Measurements from ENCODE around the gene PFN1. TPM values are rescaled to one million over a fixed set of nuclear protein-coding genes. Genes with fewer than 3 reads are reported as not detected.
"Not testable (repeated sequence)": the region's sequence is repeated elsewhere in the genome, so short reads cannot be mapped to it uniquely, and the experiment has no call there.

The PFN1 gene
- total RNA-seq, 1 experiment from 2014 or later: 1,213 TPM

GRCh38 chr17:4919511-4920047 is 28.8 kb downstream of the PFN1 start:
- RAD21 ChIA-PET (ENCODE audit: low non-redundant PET in 1 of 2, low total read pairs in 2 of 2, uncharacterized antibody in 2 of 2, unreplicated experiment in 2 of 2): no interaction called here
- Histone ChIP-seq H3K79me2 (ENCODE audit: insufficient read depth, low read length) (no peaks in the 10 kb centered on the region), H3K9me3 (ENCODE audit: control insufficient read depth in 1 of 2, insufficient read depth in 1 of 2, low read depth in 1 of 2, low read length in 2 of 2) (no peaks in the 10 kb centered on the region), H4K20me1 (ENCODE audit: insufficient read depth) (no peaks in the 10 kb centered on the region), H3K4me1 (ENCODE audit: control insufficient read depth in 1 of 2, insufficient read depth in 2 of 2, low read length in 2 of 2) (no peaks in the 10 kb centered on the region), H3K4me2 (ENCODE audit: low read length) (no peak overlapping the region), H3K27me3 (ENCODE audit: insufficient read depth, low read length) (no peaks in the 10 kb centered on the region), H3K9ac (ENCODE audit: low read length) (no peak overlapping the region), H3K4me3 (replicated peaks in 1 of 2; ENCODE audit: low read depth in 1 of 2, low read length in 2 of 2) (no peak overlapping the region), H3K36me3 (ENCODE audit: control insufficient read depth in 1 of 2, insufficient read depth in 2 of 2, low read length in 2 of 2) (no peaks in the 10 kb centered on the region), H2AFZ (ENCODE audit: low read depth, low read length, poor library complexity, severe bottlenecking) (no peak overlapping the region), H3K27ac (ENCODE audit: low read depth, low read length) (no peak overlapping the region), H3K9me2 (ENCODE audit: insufficient read depth) (no peaks in the 10 kb centered on the region)
- CTCF ChIA-PET: no interaction called here
- BruUV-seq (replicated peaks): no TSS peak
- POLR2A ChIA-PET: interaction anchor here (1.1 kb wide), 1 partner anchor 20 kb away, joined by 3 read pairs; the partner anchor contains the start of gene SLC25A11
- DNase-seq (ENCODE audit: low read depth, low spot score): no peak
- intact Hi-C loops (cut with micrococcal nuclease): loop anchor here (2.0 kb wide), 1 partner anchor 15 kb away; no protein-coding TSS in a partner anchor
- ATAC-seq: no peak
- TF ChIP-seq EZH2phosphoT487 (IDR thresholded peaks at IDR 0.05; ENCODE audit: borderline replicate concordance): no peak
- no peak for TF ChIP-seq EGR1 (IDR thresholded peaks at IDR 0.05; ENCODE audit: low read depth)
- no peak for TF ChIP-seq SP1 (IDR thresholded peaks at IDR 0.05; ENCODE audit: low read depth)
- TF ChIP-seq JUND (IDR thresholded peaks at IDR 0.05): no peak
- no peak for TF ChIP-seq SRF (IDR thresholded peaks at IDR 0.05; ENCODE audit: low read depth)
- TF ChIP-seq POLR2AphosphoS5 (IDR thresholded peaks at IDR 0.05; ENCODE audit: low read depth, low read length): no peak
- no peak for TF ChIP-seq ZFX (IDR thresholded peaks at IDR 0.05)
- no peak for TF ChIP-seq POLR2A (IDR thresholded peaks at IDR 0.05; ENCODE audit: borderline replicate concordance, extremely low read depth, insufficient read depth, insufficient read length)
- TF ChIP-seq CBX3 (IDR thresholded peaks at IDR 0.05; ENCODE audit: low read depth): no peak
- TF ChIP-seq EZH2 (IDR thresholded peaks at IDR 0.05): no peak
- no peak for TF ChIP-seq ZBTB33 (IDR thresholded peaks at IDR 0.05; ENCODE audit: extremely low read depth, insufficient replicate concordance, low read length)
- TF ChIP-seq MAX (IDR thresholded peaks at IDR 0.05): no peak
- no peak for TF ChIP-seq RAD21 (IDR thresholded peaks at IDR 0.05; ENCODE audit: low read depth)

DNA sequence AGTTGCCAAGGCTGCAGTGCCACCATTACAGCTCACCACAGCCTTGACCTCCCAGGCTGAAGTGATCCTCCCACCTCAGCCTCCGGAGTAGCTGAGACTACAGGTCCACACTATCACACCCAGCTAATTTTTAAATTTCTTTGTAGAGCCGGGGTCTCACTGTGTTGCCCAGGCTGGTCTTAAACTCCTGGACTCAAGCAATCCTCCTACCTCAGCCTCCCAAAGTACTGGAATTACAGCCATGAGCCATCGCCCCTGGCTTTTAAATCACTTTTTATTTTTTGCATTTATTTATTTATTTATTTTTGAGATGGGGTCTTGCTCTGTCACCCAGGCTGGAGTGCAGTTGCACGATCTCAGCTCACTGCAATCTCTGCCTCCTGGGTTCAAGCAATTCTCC is 33.8 kb downstream of the PFN1 start:
- POLR2A ChIA-PET; H3K9ac ChIP-seq (ENCODE audit: low read length); ATAC-seq; intact Hi-C loops (cut with micrococcal nuclease); H3K4me3 ChIP-seq (replicated peaks in 1 of 2; ENCODE audit: low read depth in 1 of 2, low read length in 2 of 2); RAD21 ChIA-PET (ENCODE audit: low non-redundant PET in 1 of 2, low total read pairs in 2 of 2, uncharacterized antibody in 2 of 2, unreplicated experiment in 2 of 2); BruUV-seq (replicated peaks); H3K27ac ChIP-seq (ENCODE audit: low read depth, low read length); H3K9me2 ChIP-seq (ENCODE audit: insufficient read depth); H3K4me2 ChIP-seq (ENCODE audit: low read length); H3K27me3 ChIP-seq (ENCODE audit: insufficient read depth, low read length); H3K79me2 ChIP-seq (ENCODE audit: insufficient read depth, low read length); H4K20me1 ChIP-seq (ENCODE audit: insufficient read depth); DNase-seq (ENCODE audit: low read depth, low spot score); H3K4me1 ChIP-seq (ENCODE audit: control insufficient read depth in 1 of 2, insufficient read depth in 2 of 2, low read length in 2 of 2); H3K36me3 ChIP-seq (ENCODE audit: control insufficient read depth in 1 of 2, insufficient read depth in 2 of 2, low read length in 2 of 2); H3K9me3 ChIP-seq (ENCODE audit: control insufficient read depth in 1 of 2, insufficient read depth in 1 of 2, low read depth in 1 of 2, low read length in 2 of 2); H2AFZ ChIP-seq (ENCODE audit: low read depth, low read length, poor library complexity, severe bottlenecking): not testable (repeated sequence)
- CTCF ChIA-PET: interaction anchor here (3.3 kb wide), 1 partner anchor 11 kb away, joined by 12 read pairs; the partner anchor contains the start of gene CHRNE

Measured in HCT116 (cell line).